GM18498 (cell line): ENCODE results near the gene ZNF773.

Experiments used
- ATAC-seq: cut with Tn5 transposase; IDR thresholded peaks from one replicate; pipeline ENCODE4 v1.9.1; 2021; ENCODE audit warnings: mild to moderate bottlenecking, moderate library complexity; ENCODE audit not compliant: unreplicated experiment

ZNF773 gene

DNA sequence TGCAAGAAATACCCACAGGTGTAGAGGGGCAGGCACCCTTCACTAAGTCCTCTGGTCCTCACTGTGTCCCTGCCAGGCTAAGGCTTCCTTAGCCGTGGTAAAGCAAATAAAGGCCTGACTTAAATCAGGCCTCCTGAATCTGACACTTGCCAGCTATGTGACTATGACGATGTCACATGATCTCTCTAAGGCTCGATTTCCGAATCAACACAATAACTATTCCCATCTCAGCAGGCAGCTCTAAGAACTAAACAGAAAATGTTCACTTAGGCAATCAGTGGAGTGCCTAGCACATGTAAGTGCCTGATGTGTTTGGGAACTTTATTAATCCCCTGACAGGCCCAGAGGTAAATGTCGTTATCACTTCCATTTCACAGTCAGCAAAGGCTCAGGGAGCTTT, 57.9 kb downstream of the ZNF773 start:
- ATAC-seq = no peak
